UCSD-AML1 (cell line): ENCODE results near the gene TRHDE.

Source experiments
- DNase-seq: peaks from one replicate; lab custom pipeline; 2025; ENCODE audit not compliant: unreplicated experiment; lab: John Stamatoyannopoulos, UW

Gene TRHDE

GRCh38 chr12:72273851-72274351 lies 1.7 kb downstream of the TRHDE start:
- DNase-seq, result no peak

- DNase-seq, result no peak
These were observed 2.8 kb downstream of the TRHDE start for GRCh38 chr12:72274931-72275330.

- DNase-seq, result no peak
These were observed 3.4 kb downstream of the TRHDE start for GRCh38 chr12:72275526-72275925.

- no peak for DNase-seq
These were observed 4.1 kb downstream of the TRHDE start for GRCh38 chr12:72276181-72276805.

GRCh38 chr12:72277415-72277814 lies 5.2 kb downstream of the TRHDE start:
- no peak for DNase-seq

GRCh38 chr12:72278894-72279293 lies 6.7 kb downstream of the TRHDE start:
- no peak for DNase-seq

GRCh38 chr12:72281126-72281525 lies 9.0 kb downstream of the TRHDE start:
- no peak for DNase-seq

- no peak for DNase-seq
These were observed 10.6 kb downstream of the TRHDE start for GRCh38 chr12:72282721-72283120.

GRCh38 chr12:72285861-72286260 lies 13.7 kb downstream of the TRHDE start:
- no peak for DNase-seq

- no peak for DNase-seq
These were observed 14.4 kb downstream of the TRHDE start for GRCh38 chr12:72286526-72286925.

- DNase-seq, result no peak
These were observed 16.3 kb downstream of the TRHDE start for GRCh38 chr12:72288436-72288835.

GRCh38 chr12:72288911-72289310 lies 16.7 kb downstream of the TRHDE start:
- DNase-seq, result no peak

GRCh38 chr12:72289633-72290032 lies 17.5 kb downstream of the TRHDE start:
- no peak for DNase-seq

GRCh38 chr12:72291175-72291574 lies 19.0 kb downstream of the TRHDE start:
- DNase-seq, result no peak

GRCh38 chr12:72293701-72294100 lies 21.5 kb downstream of the TRHDE start:
- no peak for DNase-seq

GRCh38 chr12:72295101-72295500 lies 22.9 kb downstream of the TRHDE start:
- no peak for DNase-seq

GRCh38 chr12:72295744-72296143 lies 23.6 kb downstream of the TRHDE start:
- DNase-seq, result no peak

GRCh38 chr12:72296389-72296788 lies 24.2 kb downstream of the TRHDE start:
- no peak for DNase-seq

GRCh38 chr12:72297666-72298065 lies 25.5 kb downstream of the TRHDE start:
- no peak for DNase-seq

GRCh38 chr12:72300728-72301127 lies 28.6 kb downstream of the TRHDE start:
- no peak for DNase-seq

GRCh38 chr12:72304751-72305150 lies 32.6 kb downstream of the TRHDE start:
- DNase-seq, result no peak

GRCh38 chr12:72307229-72307628 lies 35.1 kb downstream of the TRHDE start:
- DNase-seq, result no peak

GRCh38 chr12:72311946-72312345 lies 39.8 kb downstream of the TRHDE start:
- DNase-seq, result no peak
